Kidney epithelial cell (primary cell): Measurements from ENCODE around the gene ANKIB1. TPM values are rescaled to one million over a fixed set of nuclear protein-coding genes. Genes with fewer than 3 reads are reported as not detected.
A peak's percentile ranks its signal among the peaks of the same experiment; 100 is the strongest.
"Not testable (repeated sequence)": the region's sequence is repeated elsewhere in the genome, so short reads cannot be mapped to it uniquely, and the experiment has no call there.

Source experiments
- DNase-seq: peaks from one replicate; pipeline ENCODE4 v3.0.0-alpha.2; 2010; ENCODE audit warnings: low read depth
- H3K27me3 ChIP-seq: 2 replicates; pipeline ENCODE4 v1.6.0; 2011; ENCODE audit warnings: low read length; ENCODE audit not compliant: control insufficient read depth, insufficient read depth
- H3K36me3 ChIP-seq: 2 replicates; pipeline ENCODE4 v1.5.1; 2011; ENCODE audit warnings: low read length; ENCODE audit not compliant: control insufficient read depth, insufficient read depth
- H3K4me3 ChIP-seq: 2 replicates; pipeline ENCODE4 v1.5.1; 2011; ENCODE audit warnings: low read depth, mild to moderate bottlenecking, control low read depth, low read length
- total RNA-seq: library from RNA; depleted of rRNA; stranded (reverse); fragments of >200 nt; gene quantifications from 2 replicates; pipeline ENCODE4 v1.2.3, GENCODE V29; 2015
- TF ChIP-seq, protein P1 (sequence below): IDR thresholded peaks from 2 replicates; pipeline ENCODE4 v1.5.1; 2011; ENCODE audit warnings: mild to moderate bottlenecking, moderate library complexity, low read length, control low read depth, inconsistent platforms; ENCODE audit not compliant: insufficient read depth, poor library complexity, severe bottlenecking

Gene ANKIB1
- total RNA-seq, 1 donor from 2014 or later, result 42.7 TPM

DNA sequence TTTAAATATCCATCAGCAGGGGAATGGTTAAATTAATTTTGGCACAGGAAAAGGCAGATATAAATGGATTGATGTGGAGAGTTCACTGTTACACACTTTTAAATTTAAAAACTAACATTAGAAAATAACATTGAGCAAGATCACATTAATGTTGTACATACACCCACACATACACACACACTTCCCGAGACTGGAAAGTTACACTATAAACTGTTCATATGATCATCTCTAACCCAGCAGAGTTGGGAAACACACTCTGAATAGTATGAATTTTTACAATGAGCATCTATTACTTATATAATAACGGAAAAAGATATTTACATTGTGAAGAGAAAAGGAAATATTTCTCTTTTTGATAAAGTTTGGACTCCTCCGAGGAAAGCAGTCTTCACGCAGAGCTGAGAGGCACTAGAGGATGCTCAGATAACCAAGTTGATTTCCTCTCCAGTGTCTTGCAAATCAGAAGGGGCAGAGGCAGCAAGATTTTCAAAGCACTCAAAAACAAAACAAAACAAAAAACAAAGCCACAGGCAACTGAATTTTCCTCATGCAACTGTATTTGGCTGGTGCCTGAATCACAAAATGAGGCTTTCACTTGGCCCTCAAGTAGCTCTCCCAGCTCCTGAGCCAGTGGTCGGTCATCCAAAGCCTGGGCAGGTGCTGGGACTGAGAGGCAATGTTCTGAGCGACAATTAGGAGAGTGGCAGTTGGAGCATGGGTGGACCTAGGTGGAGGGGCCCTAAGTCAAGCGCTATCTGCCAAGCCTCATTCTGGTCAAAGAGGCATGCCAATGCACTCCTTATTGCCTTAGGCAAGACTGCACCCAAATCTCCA is 191.1 kb downstream of the ANKIB1 start:
- no peaks in the 10 kb centered on the region for H3K36me3 ChIP-seq
- H3K27me3 ChIP-seq, result no peaks in the 10 kb centered on the region
- TF ChIP-seq, protein P1, sequence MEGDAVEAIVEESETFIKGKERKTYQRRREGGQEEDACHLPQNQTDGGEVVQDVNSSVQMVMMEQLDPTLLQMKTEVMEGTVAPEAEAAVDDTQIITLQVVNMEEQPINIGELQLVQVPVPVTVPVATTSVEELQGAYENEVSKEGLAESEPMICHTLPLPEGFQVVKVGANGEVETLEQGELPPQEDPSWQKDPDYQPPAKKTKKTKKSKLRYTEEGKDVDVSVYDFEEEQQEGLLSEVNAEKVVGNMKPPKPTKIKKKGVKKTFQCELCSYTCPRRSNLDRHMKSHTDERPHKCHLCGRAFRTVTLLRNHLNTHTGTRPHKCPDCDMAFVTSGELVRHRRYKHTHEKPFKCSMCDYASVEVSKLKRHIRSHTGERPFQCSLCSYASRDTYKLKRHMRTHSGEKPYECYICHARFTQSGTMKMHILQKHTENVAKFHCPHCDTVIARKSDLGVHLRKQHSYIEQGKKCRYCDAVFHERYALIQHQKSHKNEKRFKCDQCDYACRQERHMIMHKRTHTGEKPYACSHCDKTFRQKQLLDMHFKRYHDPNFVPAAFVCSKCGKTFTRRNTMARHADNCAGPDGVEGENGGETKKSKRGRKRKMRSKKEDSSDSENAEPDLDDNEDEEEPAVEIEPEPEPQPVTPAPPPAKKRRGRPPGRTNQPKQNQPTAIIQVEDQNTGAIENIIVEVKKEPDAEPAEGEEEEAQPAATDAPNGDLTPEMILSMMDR, result no peak
- no peak for DNase-seq
- H3K4me3 ChIP-seq, result no peak overlapping the region

DNA sequence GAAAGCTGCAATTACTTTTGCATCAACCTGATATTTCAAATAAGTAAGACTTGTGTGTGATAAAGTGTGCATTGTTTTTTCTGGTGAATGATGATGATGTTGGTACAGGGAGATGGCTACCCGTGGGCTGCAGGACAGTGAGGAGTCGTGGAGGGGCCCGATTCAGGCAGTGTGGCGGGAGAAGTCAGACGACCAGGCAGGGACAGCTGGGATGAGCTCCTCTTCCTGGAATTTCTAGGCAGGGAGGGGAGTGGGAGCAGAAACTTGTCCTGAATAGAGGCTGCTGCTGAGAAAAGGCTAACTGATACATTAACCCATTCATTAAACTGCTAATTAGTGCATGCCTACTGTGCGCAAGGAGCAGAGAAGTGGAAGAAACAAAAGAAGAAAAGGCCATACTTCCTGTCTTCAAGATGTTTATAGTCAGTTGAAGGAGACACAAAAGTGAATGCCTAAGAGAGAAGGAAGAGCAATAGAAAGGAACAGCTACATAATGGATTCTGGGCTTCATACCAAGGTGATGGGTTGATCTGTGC is 192.2 kb downstream of the ANKIB1 start:
- H3K36me3 ChIP-seq, result no peaks in the 10 kb centered on the region
- H3K27me3 ChIP-seq, result no peaks in the 10 kb centered on the region
- TF ChIP-seq, protein P1, result no peak
- DNase-seq, result no peak
- H3K4me3 ChIP-seq, result no peak overlapping the region

DNA sequence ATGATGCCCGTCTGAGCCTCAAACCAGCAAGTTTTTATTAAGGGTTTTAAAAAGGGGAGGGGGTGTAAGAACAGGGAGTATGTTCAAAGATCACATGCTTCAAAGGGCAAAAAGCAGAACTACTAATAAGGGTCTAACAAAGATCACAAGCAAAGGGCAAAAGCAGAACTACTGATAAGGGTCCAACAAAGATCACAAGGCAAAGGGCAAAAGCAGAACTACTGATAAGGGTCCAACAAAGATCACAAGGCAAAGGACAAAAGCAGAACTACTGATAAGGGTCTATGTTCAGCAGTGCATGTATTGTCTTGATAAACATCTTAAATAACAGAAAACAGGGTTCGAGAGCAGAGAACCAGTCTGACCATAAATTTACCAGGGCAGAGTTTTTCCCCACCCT is 196.9 kb downstream of the ANKIB1 start:
- not testable (repeated sequence) for H3K27me3 ChIP-seq, H3K36me3 ChIP-seq, H3K4me3 ChIP-seq, DNase-seq

DNA sequence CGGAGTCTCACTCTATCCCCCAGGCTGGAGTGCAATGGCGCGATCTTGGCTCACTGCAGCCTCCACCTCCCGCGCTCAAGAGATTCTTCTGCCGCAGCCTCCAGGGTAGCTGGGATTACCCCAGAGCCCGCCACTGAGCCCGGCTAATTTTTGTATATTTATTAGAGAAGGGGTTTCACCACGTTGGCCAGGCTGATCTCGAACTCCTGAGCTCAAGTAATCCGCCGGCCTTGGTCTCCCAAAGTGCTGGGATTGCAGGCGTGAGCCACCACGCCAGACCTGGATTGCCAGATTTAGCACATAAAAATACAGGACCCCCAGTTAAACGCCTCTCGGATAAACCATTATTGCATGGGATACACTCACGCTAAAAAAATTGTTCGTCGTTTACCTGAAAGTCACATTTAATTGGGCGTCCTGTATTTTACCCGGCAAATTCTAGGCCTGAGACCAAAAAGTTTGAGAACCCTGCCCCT is 201.1 kb downstream of the ANKIB1 start:
- TF ChIP-seq, protein P1, result peak; percentile 84
- no peak for DNase-seq
- Histone ChIP-seq H3K36me3 (peaks cover 2% of the 10 kb centered on the region), H3K27me3 (no peaks in the 10 kb centered on the region), H3K4me3 (no peak overlapping the region)

DNA sequence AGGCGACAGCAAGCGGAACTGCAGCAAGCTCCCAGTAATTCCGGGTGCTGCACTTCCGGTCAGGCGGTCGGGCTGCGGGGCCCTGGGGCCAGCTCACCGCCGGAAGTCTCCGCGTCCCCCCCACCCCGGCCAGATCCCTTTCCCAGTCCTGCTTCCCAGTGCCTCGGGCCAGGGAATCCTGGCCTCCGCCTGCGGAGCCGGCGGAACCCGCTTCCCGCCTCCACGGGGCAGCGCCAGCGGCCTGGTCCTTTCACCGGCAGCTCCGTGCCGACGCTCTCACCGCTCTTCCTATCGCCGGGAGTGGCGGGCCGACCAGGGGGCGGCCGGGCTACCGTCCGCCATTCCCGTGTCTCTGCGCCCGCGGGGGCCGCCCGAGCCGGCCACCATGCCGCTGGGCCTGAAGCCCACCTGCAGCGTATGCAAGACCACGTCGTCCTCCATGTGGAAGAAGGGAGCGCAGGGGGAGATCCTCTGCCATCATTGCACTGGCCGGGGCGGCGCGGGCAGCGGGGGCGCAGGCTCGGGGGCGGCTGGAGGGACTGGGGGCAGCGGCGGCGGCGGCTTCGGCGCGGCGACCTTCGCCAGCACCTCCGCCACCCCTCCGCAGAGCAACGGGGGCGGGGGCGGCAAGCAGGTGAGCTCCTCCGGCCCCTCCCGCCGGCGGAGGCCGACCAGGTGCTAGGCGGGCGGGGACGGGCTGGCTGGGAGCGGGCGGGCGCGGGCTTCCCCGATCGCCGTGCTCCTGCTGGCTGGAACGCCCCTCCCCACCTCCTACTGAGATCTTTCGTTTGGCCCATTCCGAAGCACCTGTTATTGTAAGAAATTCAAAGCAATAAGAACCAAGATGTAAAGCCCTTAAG is 201.8 kb downstream of the ANKIB1 start, which contains the start of gene GATAD1:
GATAD1 (plus strand) TSS at position 138 of the 860 bp plus-strand sequence; CDS start at position 386, 248 bp downstream.
- H3K27me3 ChIP-seq, result no peaks in the 10 kb centered on the region
- peaks cover 6% of the 10 kb centered on the region for H3K36me3 ChIP-seq
- H3K4me3 ChIP-seq, result peak within 1 kb of the TSS; percentile 83
- TF ChIP-seq, protein P1, result no peak
- DNase-seq, result peak; percentile 60
